NCI-H2227 (cell line): ENCODE results near the gene ABCC5.

Experiments used
- DNase-seq: peaks from one replicate; lab custom pipeline; 2025; ENCODE audit not compliant: unreplicated experiment; lab: John Stamatoyannopoulos, UW

The ABCC5 gene

GRCh38 chr3:183927059-183927458, 90.6 kb downstream of the ABCC5 start:
- DNase-seq = no peak

- DNase-seq = no peak
These were observed 92.7 kb downstream of the ABCC5 start for GRCh38 chr3:183924956-183925355.

DNA sequence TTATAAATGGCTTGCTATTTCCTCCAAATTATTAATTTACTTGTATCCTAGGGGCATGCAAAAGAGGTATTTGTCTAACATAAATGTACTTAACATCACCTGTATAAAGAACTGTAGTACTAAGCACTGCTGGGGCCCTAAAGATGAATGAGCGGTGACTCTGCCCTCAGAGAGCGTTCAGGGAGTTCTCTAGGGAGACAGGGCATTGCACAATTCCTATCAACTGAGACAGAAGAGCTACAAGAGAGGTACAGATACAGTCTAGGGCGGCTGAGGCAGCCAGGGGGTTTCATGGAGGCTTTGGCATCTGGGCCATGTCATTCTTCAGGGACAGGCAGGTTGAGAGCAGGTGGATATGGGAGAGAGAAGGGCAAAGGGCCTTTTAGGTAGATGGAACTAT, 93.1 kb downstream of the ABCC5 start:
- DNase-seq = no peak

DNA sequence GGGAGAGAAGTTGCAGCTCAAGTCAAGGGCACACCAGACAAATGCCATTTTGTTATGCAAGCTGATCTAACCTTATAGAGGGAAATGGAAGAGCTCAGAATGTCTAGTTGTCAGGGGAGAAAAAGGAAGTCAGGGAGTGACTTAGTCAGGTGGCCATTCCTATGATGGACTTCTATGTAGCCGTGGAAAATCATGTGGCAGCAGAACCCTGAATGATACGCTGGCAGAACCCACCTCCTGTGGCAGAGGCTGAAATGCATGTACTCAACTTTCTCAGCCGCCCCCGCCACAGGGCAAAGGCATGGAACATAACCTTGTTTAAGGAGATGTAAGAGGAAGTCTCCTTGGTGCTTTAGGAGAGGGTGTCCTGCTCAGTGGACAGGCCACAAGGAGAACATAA, 95.3 kb downstream of the ABCC5 start:
- no peak for DNase-seq

DNA sequence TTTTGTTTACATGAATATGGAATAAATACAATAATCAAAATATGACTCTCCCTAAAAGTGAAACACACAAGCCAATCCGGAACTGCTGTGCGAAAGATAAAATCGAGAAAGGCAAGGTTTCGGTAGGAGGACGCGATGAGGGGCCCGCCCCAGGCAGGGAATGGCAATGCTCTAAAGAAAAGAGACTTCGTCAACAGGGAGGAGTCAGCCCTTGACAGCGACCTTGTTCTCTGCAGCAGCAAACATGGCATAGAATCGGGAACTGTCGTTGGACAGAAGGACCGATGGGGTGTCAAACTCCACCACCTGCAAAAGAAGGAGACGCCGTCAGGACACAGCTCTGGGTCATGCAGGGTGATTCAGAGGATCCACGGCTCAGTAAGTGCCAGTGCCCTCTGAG, 96.6 kb downstream of the ABCC5 start:
- no peak for DNase-seq

DNA sequence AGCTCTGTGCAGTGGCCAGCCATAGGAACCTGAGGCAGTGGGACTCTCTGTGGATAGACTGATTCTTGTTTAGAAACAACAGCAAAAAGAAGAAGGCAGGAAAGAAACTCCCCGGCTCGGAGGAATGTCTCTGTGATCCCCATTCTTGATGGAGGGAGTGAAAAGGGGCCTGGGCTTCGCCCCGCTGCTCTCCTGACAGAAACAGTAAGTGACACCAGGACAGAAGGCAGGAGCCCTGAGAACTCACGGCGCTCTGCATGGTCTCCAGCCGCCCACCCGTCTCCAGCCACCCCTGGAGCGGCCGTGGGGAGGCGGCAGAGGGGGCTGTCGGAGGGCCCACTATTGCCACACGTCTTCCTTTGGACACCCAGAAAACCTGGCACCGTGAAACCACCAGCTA, 97.3 kb downstream of the ABCC5 start:
- DNase-seq = no peak

DNA sequence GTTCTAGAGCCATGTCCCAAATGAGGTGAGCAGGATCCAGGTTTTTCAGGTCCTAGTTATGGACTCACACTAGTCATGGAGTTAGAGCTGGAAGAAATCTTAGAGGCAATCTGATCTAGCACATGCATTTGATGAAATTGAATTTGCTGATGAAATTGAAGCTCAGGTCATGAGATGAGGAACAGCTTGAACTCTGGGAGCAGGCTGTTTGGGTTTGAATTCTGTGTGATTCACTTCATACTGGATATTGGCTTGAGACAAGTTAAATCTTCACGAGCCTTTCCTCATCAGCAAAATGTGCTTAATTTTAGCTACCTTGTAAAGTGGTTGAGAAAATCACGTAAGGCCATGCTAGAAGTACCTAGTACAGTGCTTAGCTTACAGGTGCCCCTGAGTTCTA, 99.5 kb downstream of the ABCC5 start:
- DNase-seq = no peak

DNA sequence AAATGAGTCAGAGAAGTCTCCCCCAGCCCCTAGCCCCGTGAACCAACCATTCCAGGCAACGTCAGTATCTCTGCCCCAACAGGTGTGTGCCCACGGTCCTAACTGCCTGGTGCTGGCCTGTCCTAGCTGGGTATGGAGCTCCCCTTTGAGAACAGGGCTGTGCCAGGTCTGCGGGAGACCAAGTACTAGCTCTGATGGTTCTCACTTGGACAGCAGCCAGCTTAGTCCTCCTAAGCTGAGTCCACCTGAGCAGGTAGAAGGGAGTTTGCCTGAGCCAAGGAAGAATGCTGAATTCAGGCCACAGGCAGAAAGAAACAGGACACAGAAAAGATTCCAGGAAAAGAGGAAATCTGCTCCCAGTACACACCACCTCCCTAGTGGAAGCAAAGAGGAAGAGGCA, 99.9 kb downstream of the ABCC5 start:
- DNase-seq = no peak

DNA sequence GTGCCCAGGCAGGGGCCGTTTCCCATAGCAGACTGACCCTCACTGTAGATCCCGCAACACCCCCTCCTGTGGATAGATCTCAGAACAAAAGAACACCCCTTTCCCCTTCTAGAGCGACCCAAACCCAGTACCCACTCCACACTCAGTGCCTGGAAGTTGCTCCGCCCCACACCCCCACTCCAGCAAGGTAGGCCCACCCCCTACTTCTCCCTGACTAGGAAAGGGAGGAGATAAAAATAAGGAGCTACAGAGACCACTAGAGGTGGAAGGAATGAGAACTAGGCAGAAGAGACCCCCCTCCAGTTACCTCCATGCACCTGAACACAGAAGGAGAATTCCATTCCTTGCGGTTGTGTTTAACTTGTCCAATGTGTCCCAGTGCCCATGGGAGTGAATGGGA, 102.8 kb downstream of the ABCC5 start:
- no peak for DNase-seq

- DNase-seq = no peak
These were observed 104.1 kb downstream of the ABCC5 start for GRCh38 chr3:183913580-183913920.

DNA sequence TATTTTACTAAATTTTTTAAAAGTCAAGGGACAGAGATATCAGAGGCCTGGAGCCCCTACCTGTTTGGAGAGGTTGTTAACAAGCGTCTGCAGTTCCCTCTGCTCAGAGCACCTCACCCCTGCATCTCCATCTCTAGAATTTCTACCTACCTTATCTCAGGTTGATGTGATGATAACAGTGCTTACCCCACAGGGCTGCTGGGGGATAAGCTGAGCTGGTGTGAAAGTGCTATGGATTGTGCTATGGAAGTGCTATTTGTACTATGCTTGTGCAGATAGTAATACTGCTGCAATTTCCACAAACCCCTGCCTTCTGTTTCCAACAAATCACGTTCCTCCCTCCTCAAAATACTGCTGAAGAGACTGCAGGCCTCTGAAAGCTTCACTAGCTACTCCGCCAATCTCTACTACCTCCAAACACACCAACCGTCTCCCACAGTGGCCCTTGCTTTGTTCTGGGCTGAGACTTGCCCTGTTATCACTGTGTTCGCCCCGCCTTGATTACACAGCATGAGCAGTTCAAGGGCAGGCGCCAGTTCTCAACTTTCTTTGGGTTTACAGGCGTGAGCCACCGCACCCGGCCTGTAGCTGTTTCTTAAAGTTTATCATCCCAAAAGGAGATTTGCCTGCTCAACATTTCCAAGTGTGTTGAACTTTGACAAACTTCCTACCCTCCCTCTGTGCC, 104.6 kb downstream of the ABCC5 start:
- peak; percentile 17 for DNase-seq

DNA sequence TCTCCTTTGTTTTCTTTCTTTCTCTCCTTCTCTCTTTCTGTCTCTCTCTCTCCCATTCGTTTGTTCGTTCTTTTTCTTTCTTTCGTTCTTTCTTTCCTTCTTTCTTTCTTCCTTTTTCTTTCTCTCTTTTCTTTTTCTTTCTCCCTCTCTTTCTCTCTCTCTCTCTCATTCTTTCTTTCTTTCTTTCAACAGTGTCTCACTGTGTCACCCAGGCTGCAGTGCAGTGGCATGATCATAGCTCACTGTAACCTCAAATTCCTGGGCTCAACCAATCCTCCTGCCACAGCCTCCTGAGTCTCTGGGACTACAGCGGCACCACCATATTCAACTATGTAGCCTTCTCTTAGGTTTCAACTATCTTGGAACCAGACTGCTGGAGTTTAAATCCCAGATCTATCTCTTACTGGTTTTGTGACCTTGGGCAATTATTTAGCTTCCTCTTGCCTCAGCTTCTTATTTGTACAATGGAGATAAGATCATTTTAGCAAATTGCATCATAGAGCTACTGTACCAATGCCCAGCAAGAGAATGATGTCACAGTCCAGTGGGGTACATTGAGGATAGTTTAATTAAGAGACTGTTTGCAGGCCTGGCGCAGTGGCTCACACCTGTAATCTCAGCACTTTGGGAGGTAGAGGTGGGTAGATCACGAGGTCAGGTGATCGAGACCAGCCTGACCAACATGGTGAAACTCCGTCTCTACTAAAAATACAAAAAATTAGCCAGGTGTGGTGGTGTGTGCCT, 105.7 kb downstream of the ABCC5 start:
- no peak for DNase-seq

GRCh38 chr3:183911087-183911486, 106.6 kb downstream of the ABCC5 start:
- no peak for DNase-seq

DNA sequence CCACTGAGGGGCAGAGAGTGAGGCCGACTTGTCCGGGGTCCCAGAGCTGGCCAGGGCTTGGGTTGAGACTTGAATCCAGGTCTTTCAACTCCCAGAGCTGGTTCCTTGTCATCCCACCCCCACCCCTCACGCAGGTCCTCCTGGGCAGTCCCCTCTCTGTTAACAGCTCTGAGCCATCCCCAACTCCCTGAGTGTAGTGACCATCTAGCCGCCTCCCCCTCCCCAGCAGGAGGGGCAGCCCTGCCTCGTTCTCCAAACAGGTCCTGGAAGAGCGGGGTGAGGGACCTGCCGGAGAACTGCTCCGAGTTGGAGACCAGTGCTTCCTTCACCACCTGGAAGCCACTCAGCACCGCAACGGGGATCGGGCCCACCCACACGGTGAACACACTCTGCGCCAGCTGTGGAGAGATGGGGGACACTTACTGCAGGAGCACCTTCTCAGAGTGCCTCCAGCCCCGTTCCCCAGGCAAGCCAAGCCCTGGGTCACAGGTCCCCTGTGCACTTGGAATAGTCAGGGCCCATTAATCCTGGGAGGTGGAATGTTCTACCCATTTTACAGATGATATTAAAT, 108.6 kb downstream of the ABCC5 start:
- no peak for DNase-seq

DNA sequence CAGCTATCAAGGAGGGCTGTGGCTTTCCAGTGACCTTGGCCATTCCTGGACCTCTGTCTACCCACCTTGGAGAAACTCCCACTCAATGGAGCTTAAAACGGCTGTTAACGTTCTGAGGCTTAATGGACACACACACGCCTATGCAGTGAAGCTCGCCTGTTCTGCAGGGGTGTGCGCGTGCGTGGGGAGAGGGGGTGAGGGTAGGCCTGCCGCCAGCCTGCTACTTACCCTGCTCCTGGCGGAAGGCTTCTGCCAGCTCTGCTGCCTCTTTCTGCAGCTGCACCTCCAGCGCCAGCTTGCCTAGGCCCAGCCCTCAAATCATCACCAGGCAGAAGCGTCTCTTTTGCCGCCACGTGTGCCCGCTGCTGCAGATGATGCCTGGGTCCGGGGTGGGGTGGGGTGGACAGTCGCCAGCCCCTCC, 109.8 kb downstream of the ABCC5 start:
- DNase-seq = peak; percentile 43

DNA sequence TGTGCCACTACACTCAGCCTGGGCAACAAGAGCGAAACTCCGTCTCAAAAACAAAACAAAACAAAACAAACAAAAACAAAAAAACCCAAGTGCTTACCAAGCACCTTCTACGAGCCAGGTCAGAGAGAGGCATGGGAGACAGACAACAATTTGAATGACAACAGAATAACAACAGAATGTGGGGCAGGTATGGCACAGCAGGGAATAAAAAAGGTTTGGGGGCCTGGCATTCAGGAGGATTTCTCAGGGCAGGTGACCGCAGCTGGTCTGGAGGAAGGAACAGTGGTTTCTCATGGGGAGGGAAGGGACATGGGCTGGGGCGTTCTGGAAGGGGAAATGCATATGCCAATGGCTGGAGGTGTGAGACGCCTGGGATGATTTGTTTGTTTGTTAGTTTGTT, 110.5 kb downstream of the ABCC5 start:
- no peak for DNase-seq

DNA sequence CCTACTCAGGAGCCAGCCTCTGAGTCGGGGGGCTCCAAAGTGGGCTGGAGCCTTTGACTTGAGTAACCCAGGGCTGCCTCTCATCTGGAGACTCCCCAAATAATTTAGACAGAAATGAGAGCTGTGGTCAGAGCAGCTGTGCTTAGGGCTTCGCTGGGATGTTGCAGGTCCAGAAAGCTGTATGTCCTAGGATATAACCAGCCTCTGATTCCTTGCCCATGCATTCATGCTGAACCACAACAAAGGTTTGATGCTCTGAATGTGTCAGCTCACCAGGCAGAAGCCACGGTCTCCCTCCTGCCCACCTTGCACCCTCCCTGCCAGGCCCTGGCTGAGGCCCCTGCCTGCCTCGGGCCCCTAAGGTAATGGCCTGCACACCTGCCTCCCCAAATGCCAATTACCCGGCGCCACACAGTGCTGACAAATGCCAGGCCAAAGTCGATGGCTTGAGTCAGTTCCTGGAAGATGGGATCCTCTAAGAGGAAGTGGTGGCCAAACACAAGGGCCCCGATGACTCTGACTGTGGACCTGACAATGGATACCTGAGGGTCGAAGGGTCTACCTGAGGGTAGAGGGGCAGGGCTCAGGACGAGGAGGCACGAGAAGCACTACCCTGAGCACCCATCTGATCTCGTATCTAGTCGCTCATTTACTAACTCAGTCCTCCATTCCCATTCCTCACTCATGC, 111.3 kb downstream of the ABCC5 start:
- no peak for DNase-seq

DNA sequence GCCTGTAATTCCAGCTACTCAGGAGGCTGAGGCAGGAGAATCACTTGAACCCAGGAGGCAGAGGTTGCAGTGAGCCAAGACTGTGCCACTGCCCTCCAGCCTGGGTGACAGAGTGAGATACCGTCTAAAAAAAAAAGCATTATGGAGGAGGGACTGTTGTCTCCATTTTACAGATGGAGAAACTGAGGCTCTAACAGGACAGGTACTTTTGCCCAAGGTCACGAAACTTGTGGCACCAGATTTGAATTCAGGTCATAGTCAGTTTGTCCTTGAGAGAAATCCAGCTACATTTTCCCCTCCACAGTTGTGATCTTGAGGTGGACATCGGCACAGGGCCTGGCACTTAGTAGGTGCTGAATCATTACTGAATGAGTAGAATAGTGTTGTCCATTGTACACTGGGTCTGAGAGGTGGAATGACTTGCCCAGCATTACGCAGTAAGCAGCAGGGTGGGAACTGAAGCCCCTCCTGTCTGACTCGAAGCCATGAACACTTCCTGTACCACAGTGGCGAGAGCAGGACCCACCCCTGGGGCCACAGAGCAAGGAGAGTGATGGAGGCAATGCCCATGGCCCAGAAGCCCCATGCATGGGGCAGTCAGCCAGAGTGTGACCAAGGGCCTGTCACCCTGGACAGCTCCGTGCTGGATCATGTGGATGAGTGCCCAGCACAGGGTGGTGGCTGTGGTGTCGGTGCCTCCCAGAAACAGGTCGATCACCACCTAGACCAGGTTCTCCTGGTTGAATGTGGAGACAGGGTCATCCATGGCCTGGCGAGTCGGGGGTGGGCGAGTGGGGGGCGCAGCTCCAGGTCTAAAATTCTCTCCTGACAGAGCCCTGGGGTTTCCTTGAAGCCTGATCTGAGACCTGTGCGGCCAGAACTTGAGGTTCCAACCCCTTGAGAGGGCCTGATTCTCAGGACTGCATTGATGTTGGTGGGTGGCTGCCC, 112.6 kb downstream of the ABCC5 start:
- DNase-seq = no peak

- DNase-seq = peak; percentile 15
These were observed 119.7 kb downstream of the ABCC5 start for GRCh38 chr3:183898028-183898431.

- DNase-seq = no peak
These were observed 120.1 kb downstream of the ABCC5 start for GRCh38 chr3:183897606-183898005.

DNA sequence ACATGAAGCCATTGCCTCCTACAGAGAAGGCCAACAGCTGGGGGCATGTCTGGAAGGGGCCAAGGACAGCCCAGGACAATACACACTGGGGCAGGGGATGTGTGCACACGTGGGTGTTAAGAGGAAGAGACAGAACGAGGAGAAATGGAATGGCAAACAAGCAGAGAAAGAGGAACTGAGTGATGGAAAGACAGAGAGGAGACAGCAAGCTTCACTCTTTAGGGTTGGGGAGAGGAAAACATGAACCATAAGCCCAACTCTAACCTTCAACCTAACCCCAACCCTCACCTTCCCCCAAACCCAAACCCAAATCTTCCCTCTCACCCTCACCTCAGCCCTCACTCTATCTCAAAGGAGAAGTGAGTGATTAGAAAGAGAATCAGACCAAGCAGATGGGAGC, 121.1 kb downstream of the ABCC5 start:
- DNase-seq = no peak
